ENCODE measurements around the gene POLR3H.

POLR3H gene

GRCh38 chr22:41516462-41516861 is 27.8 kb downstream of the POLR3H start:
- TF ChIP-seq SPI1 (IDR thresholded peaks at IDR 0.05; ENCODE audit: borderline replicate concordance, low read depth): no peak
- no peak for TF ChIP-seq GABPA (IDR thresholded peaks at IDR 0.05; ENCODE audit: low read depth)
- no peak for TF ChIP-seq POLR2AphosphoS5 (IDR thresholded peaks at IDR 0.05; ENCODE audit: low read depth)
- TF ChIP-seq CTCF (IDR thresholded peaks at IDR 0.05; ENCODE audit: insufficient read depth, low read length): no peak
- TF ChIP-seq REST (IDR thresholded peaks at IDR 0.05; ENCODE audit: insufficient replicate concordance, low read depth): no peak

GRCh38 chr22:41513391-41513790 is 30.9 kb downstream of the POLR3H start:
- Histone ChIP-seq H3K27me3 (ENCODE audit: insufficient read depth, poor library complexity, severe bottlenecking) (no peaks in the 10 kb centered on the region), H3K4me3 (replicated peaks; ENCODE audit: insufficient read depth, low read length) (no peak overlapping the region), H3K27ac (replicated peaks) (no peak overlapping the region)
- TF ChIP-seq CTCF (IDR thresholded peaks at IDR 0.05; ENCODE audit: insufficient read depth, low read length): no peak
- DNase-seq (ENCODE audit: low read depth in 1 of 2, low spot score in 1 of 2): no peak

More at GRCh38 chr22:41516462-41516861, 27.8 kb downstream of the POLR3H start:
- no peak overlapping the region for H3K4me3 ChIP-seq (replicated peaks; ENCODE audit: insufficient read depth, low read length)
- no peaks in the 10 kb centered on the region for H3K27me3 ChIP-seq (ENCODE audit: insufficient read depth, poor library complexity, severe bottlenecking)
- DNase-seq (ENCODE audit: low read depth in 1 of 2, low spot score in 1 of 2): no peak
- H3K27ac ChIP-seq (replicated peaks): no peak overlapping the region

- Histone ChIP-seq H3K27me3 (ENCODE audit: insufficient read depth, poor library complexity, severe bottlenecking) (no peaks in the 10 kb centered on the region), H3K4me3 (replicated peaks; ENCODE audit: insufficient read depth, low read length) (no peak overlapping the region)
- TF ChIP-seq SPI1 (IDR thresholded peaks at IDR 0.05; ENCODE audit: borderline replicate concordance, low read depth) (no peak), POLR2AphosphoS5 (IDR thresholded peaks at IDR 0.05; ENCODE audit: low read depth) (no peak), REST (IDR thresholded peaks at IDR 0.05; ENCODE audit: insufficient replicate concordance, low read depth) (no peak)
Measured at GRCh38 chr22:41512421-41513194, 31.7 kb downstream of the POLR3H start.

GRCh38 chr22:41511521-41511968 is 32.7 kb downstream of the POLR3H start:
- H3K27me3 ChIP-seq (ENCODE audit: insufficient read depth, poor library complexity, severe bottlenecking): no peaks in the 10 kb centered on the region
- no peak for TF ChIP-seq CTCF (IDR thresholded peaks at IDR 0.05; ENCODE audit: insufficient read depth, low read length)
- no peak for TF ChIP-seq POLR2AphosphoS5 (IDR thresholded peaks at IDR 0.05; ENCODE audit: low read depth)
- no peak for TF ChIP-seq SPI1 (IDR thresholded peaks at IDR 0.05; ENCODE audit: borderline replicate concordance, low read depth)
- TF ChIP-seq GABPA (IDR thresholded peaks at IDR 0.05; ENCODE audit: low read depth): no peak
- no peak for TF ChIP-seq REST (IDR thresholded peaks at IDR 0.05; ENCODE audit: insufficient replicate concordance, low read depth)
- H3K27ac ChIP-seq (replicated peaks): no peak overlapping the region
- no peak for DNase-seq (ENCODE audit: low read depth in 1 of 2, low spot score in 1 of 2)
- H3K4me3 ChIP-seq (replicated peaks; ENCODE audit: insufficient read depth, low read length): no peak overlapping the region

More at GRCh38 chr22:41512421-41513194, 31.7 kb downstream of the POLR3H start:
- H3K27ac ChIP-seq (replicated peaks): no peak overlapping the region
- DNase-seq (ENCODE audit: low read depth in 1 of 2, low spot score in 1 of 2): no peak
